Bronchial epithelial cell (primary cell): ENCODE results near the gene MACF1. TPM values are rescaled to one million over a fixed set of nuclear protein-coding genes. Genes with fewer than 3 reads are reported as not detected.
"Not testable (repeated sequence)": the region's sequence is repeated elsewhere in the genome, so short reads cannot be mapped to it uniquely, and the experiment has no call there.

Experiments used
- DNase-seq: peaks from one replicate; pipeline ENCODE4 v3.0.0-alpha.2; 2010; ENCODE audit warnings: low read depth
- FAIRE-seq: peaks from 2 replicates; lab custom pipeline; 2011; peaks lifted over from hg19 to GRCh38; lab: Jason Lieb, UNC
- H3K27me3 ChIP-seq: 2 replicates; pipeline ENCODE4 v1.5.1; 2011; ENCODE audit warnings: low read length; ENCODE audit not compliant: control insufficient read depth, insufficient read depth
- H3K36me3 ChIP-seq: 2 replicates; pipeline ENCODE4 v1.5.1; 2011; ENCODE audit warnings: low read length; ENCODE audit not compliant: control insufficient read depth, insufficient read depth
- H3K4me3 ChIP-seq: 2 replicates; pipeline ENCODE4 v1.5.1; 2011; ENCODE audit warnings: mild to moderate bottlenecking, low read depth, low read length, control low read depth
- total RNA-seq: library from RNA; depleted of rRNA; stranded (reverse); fragments of >200 nt; gene quantifications from 2 replicates; pipeline ENCODE4 v1.2.1, GENCODE V29; 2014
- TF ChIP-seq, protein P1 (sequence below): IDR thresholded peaks from 2 replicates; pipeline ENCODE4 v1.5.1; 2011; ENCODE audit warnings: mild to moderate bottlenecking, moderate library complexity, low read length, control low read depth, inconsistent platforms; ENCODE audit not compliant: insufficient read depth, severe bottlenecking

The MACF1 gene
- total RNA-seq, 1 donor from 2014 or later: 163 TPM

DNA sequence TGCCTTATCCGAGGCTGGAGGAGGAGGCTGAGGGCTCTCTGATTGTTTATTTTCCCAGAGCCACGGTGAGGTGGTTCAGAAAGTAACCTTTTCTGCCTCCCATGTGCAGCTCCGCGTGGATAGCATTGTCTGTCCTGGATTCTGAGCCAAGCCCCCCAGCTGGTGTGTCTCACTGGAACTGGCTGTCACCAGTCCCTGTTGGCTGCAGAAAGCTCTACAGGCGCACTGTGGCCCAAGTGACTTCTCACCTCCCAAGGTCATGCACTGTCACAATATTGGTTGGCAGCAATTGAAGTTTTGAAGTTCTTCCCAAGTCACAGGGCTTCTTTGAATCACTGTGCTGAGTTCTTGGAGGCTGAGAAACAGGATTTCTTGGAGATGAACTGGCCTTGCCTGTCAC is 295.2 kb downstream of the MACF1 start:
- peak; percentile 32 for FAIRE-seq
- no peaks in the 10 kb centered on the region for H3K36me3 ChIP-seq
- TF ChIP-seq, protein P1, sequence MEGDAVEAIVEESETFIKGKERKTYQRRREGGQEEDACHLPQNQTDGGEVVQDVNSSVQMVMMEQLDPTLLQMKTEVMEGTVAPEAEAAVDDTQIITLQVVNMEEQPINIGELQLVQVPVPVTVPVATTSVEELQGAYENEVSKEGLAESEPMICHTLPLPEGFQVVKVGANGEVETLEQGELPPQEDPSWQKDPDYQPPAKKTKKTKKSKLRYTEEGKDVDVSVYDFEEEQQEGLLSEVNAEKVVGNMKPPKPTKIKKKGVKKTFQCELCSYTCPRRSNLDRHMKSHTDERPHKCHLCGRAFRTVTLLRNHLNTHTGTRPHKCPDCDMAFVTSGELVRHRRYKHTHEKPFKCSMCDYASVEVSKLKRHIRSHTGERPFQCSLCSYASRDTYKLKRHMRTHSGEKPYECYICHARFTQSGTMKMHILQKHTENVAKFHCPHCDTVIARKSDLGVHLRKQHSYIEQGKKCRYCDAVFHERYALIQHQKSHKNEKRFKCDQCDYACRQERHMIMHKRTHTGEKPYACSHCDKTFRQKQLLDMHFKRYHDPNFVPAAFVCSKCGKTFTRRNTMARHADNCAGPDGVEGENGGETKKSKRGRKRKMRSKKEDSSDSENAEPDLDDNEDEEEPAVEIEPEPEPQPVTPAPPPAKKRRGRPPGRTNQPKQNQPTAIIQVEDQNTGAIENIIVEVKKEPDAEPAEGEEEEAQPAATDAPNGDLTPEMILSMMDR: no peak
- no peak overlapping the region for H3K4me3 ChIP-seq
- no peak for DNase-seq
- no peaks in the 10 kb centered on the region for H3K27me3 ChIP-seq

DNA sequence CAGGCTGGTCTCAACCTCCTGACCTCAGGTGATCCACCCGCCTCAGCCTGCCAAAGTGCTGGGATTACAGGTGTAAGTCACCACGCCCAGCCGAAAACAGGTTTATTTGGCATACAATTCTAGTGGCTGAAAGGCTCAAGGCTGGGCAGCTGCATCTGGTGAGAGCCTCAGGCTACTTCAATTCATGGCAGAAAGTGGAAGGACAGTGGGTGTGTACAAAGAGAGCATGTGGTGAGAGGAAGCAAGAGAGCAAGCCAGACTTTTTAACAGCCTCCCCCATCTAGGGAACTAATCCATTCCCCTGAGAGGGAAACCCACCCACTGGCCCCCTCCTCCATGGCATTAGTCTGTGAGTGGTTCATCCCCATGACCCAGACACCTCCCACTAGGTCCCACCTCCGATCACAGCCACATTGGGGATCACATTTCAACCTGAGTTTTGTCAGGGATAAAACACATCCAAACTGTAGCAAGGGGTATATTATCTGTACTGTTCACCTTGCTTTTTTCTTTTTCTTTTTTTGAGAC is 296.4 kb downstream of the MACF1 start:
- FAIRE-seq: no peak
- Histone ChIP-seq H3K4me3 (no peak overlapping the region), H3K27me3 (no peaks in the 10 kb centered on the region), H3K36me3 (no peaks in the 10 kb centered on the region)
- TF ChIP-seq, protein P1: no peak
- peak; percentile 26 for DNase-seq

DNA sequence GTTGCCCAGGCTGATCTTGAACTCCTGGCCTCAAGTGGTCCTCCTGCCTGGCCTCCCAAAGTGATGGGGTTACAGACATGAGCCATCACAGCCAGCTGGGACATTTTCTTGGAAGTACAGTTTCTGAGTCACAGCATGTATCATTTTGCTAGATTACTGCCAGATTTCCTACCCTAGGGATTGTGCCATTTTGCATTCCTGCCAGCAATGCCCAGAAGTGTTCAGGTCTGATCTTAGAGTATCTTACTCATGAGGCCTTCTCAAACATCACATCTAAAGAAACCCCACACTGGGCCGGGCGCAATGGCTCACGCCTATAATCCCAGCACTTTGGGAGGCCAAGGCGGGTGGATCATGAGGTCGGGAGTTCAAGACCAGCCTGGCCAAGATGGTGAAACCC is 297.2 kb downstream of the MACF1 start:
- TF ChIP-seq, protein P1: no peak
- Histone ChIP-seq H3K36me3 (no peaks in the 10 kb centered on the region), H3K4me3 (no peak overlapping the region), H3K27me3 (no peaks in the 10 kb centered on the region)
- FAIRE-seq: no peak
- DNase-seq: peak; percentile 77

DNA sequence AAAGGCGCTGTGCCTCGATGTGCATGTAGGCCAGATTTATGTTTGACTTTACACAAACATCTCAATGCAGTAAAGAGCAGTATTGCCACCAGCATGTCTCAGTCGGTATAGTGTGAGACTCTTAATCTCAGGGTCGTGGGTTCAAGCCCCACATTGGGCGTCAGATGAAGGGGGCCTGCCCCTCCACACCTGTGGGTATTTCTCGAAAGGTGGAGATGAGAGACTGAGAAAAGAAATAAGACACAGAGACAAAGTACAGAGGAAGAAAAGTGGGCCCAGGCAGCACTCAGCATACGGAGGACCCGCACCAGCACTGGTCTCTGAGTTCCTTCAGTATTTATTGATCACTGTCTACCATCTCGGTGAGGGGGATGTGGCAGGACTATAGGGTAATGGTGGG is 299.9 kb downstream of the MACF1 start:
- not testable (repeated sequence) for H3K36me3 ChIP-seq, DNase-seq, FAIRE-seq, H3K27me3 ChIP-seq, H3K4me3 ChIP-seq

DNA sequence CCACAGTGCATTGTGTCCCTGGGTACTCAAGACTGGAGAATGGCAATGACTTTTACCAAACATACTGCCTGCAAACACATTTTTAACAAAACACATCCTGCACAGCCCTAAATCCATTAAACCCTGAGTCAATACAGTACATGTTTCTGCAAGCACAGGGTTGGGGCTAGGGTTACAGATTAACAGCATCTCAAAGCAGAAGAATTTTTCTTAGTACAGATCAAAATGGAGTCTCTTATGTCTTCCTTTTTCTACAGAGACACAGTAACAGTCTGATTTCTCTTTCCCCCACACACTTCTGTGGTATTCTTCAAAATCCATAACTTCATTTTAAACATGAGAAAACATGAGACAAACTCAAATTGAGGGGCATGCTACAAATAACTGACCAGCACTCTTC is 300.8 kb downstream of the MACF1 start:
- DNase-seq (peak; percentile 46), FAIRE-seq (no peak)
- TF ChIP-seq, protein P1: no peak
- no peak overlapping the region for H3K4me3 ChIP-seq
- H3K27me3 ChIP-seq: no peaks in the 10 kb centered on the region
- no peaks in the 10 kb centered on the region for H3K36me3 ChIP-seq

DNA sequence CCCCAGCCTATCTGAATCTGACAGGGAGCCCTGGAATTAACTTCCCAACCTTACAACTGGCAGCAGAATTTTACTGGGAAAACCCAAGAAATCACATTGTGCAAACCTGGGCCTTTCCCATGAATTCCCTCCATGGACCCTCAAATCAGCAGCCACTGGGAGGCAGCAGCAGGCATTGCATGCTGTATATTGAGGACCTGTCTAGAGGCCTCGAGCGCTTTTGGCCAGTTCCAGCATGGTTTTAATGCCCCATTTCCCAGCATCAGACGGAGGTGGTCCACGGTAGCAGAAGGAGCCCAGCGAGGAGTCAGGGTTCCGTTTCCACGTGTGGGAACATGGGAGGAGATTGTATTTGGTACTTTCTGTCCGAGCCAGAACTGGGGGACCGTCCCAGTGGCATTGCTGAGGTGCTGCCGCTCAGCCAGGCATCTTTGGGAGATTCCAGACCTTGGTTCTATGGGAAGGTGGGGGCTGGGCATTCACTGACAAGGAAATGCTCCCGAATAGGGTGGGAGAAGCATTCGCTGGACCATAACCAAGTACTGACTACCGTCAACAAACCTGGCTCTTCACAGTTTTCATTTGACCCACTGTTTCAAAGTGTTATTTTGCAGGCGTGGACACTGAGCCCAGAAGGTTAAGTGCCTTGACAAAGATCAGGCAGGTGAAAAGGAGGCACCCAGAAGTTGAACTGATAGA is 302.9 kb downstream of the MACF1 start:
- no peaks in the 10 kb centered on the region for H3K36me3 ChIP-seq
- no peak for FAIRE-seq
- no peak overlapping the region for H3K4me3 ChIP-seq
- TF ChIP-seq, protein P1: no peak
- no peaks in the 10 kb centered on the region for H3K27me3 ChIP-seq
- DNase-seq: no peak
